ENCODE data around the gene GOLGA2.

Gene GOLGA2

DNA sequence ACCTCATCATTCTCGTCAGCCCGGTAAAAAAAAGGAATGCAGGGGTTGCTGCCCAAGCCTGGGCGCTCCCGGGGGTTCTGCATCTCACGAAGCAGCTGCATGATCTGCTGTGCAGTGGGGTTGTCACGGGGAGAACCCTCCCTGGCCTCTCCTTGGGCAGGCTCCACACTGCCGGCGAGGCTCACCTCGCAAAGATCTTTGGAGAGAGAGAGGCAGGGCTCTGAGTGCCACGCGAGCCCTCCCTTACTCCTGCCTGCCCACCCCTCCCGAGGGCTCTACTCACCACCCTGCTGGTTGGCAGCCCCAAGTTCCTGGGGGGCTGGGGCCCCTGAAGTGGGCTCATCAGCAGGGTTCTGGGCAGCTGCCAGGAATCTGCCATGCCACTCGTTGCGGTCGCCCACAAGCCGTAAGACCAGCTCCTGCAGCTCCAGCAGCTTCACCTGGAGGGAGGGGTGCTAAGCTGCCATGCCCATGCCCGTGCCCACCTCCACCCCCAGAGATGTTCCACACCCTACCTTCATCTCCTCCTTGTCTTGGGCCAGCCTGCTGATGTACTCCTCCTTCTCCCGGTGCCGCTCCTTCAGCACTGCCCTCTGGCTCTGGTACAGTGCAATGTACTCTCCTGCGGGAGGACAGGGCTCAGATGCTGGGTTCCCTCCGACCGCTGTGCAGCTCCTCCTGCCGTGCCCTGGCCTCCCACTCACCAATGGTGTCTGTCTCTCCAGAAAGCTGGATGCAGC, 18.6 kb downstream of the GOLGA2 start:
- no peak for DNase-seq (ENCODE audit: low spot score)

DNA sequence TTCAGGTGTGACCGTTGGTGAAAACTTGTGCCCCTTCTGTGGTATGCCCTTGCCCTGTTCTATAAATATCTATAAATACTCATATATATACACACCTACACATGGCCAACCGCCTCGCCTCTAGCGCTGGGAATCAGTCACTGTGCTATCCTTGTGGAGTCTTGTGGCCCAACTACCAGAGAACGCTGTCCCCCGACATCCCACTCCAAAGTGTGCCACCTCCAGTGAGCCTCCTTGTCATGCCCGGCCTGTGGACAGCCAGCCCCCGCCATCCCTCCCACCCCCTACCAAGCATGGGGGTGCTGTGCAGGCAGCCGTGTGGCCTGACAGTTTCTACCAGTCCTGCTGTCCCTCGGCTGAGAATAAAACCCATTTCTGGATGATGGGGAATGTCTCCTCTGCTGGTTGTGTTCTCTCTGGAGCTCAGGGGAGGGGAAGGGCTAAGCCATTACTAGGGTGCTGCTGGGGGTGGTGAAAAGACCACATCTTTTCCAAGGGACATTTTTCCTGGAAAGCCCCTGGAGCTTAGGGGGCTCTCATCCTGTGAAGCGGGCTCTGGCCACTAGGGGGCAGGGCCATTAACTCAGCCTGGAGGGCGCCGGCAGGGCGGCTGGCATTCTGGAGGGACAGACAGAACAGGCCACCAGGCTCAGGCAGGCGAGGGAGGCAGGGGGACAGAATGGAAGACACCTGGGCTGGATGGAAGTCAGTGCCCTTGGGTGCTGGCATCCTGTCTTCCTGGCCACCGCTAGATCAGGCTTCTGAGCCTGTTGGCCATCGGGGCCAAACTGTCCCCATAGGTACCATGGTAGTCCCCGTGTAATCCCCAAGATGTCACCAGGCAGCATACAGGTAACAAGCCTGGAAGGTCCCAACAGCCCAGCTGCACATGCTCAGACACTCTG, 20.7 kb downstream of the GOLGA2 start:
- peak; percentile 35 for DNase-seq (ENCODE audit: low spot score)

DNA sequence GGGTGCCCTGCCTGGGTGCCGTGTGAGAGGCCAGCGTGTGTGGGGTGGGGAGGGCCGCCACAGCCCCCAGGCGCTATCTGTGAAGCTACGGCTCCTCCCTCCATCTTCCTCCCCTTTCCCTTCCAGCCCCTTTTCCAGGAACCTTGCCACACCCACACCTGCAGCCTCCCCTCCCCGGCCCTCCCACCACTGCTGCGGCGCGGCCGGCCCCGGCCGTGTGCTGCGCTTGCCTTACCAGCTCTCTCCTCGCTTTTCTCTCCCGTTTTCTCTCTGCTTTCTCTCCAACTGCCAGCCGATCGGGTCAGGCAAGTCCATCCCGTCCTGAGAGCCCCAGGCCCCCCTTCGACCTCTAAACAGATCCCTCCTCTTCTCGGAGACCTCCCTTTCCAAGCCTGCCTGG, 21.4 kb downstream of the GOLGA2 start:
- DNase-seq (ENCODE audit: low spot score), result no peak

DNA sequence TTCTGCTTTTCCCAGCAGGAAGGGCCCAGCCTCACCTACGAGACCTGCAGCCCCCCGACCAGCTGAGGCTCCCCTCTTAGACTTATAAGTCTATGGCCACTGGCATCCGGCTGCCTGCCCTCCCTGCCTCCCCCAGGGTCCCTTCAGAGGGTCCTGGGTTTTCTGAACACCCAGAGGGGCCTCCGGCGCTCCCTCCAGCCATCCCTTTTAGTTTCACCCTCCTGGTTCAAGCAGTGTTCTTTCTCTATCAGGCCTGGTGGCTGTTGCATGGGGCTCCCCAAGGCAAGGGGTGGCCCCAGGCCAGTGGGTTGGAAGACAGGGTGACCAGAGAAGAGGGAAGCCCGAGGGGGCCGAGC, 21.8 kb downstream of the GOLGA2 start:
- no peak for DNase-seq (ENCODE audit: low spot score)

DNA sequence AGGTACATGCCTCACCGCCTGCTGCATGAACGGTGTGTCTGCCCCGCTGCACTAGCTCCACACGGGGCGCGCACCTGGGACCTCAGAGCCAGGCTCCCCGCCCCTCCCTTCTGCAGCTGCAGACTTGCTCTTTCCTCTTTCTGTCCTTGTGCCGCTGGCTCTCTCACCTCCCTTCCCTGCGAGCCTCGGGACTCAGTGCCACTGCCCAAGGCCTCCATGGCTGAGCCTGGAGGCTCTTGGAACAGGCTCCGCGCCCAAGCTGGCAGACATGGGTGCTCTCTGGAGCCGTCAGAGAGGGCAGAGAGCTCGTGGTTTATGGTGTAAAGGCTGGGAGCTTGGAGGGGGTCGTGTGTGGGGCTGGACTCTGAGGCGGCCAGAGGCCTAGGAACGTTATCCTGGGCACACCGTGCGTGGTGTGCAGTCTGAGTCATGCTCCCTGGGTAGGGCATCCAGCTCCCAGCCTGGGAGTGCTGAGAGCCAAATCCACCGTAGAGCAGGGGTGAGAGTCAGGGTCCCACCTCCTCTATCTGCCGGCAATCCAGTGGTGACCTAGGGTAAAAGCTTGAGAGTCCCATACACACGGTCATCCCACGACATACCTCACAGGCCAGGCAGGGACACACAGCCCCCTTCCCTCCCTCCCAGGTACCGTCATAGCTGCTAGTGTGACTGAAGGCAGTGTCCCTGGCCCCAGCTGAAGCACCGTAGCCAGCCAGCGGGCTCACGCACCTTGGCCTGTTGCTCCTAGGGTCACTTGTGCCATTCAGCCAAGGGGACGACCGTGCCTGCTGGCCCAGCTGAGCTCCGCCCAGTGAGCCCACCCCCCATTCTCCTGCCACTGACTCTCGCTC, 22.4 kb downstream of the GOLGA2 start:
- no peak for DNase-seq (ENCODE audit: low spot score)

DNA sequence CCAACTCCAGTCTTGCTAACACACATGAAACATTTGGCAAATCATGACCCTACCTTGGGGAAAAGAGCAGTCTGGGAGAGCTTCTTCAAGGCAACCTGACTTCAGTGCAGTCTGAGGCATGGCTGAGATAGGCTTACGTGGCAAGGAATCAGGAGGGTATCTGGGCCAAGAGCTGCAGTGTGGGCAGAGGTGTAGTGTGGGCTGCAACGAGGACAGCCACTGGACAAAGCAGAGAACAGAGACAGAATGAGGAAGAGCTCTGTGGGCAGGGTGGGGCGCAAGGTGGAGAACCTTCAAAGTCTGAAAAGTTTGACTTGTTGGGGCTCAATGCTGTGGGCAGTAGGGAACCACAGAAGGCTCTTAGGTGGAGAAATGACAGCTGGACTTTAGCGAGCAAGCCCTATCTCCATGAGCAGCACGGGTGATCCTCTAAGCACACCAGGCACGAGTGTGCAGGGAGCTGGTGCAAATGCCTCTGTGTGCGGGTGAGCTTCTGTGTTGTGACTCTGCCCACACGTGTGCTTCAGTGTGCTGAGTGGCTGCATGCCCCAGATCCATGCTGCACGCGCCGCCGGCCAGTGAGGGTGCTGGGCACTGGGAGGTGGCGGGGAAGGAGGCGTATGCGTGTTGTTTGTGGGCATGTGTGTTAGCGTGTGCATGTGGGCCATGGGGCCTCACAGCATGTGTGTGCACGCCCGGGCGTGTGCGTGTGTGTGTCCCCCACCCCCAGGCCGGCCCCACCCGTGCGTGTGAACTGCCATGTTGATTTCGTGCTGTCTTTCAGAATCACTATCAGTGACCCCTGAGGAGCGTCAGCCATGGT, 23.3 kb downstream of the GOLGA2 start:
- DNase-seq (ENCODE audit: low spot score), result no peak

DNA sequence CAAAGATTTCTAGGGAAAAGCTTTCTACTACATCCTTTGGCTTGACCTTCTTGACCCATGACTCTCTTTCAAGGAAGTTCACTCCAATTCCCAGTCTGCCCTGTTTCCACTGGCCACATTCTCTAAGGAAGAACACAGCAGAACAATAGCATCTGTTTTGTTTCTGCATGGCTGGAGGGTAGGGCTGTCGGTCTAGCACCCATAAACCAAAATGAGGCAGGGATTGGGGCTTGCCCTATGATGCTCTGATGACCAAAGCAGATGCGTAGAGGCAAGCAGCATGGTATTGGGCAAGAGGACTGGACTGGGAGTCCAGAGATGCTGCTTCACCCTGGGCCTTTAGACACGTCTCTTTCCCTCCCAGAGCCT, 24.1 kb downstream of the GOLGA2 start:
- no peak for DNase-seq (ENCODE audit: low spot score)

DNA sequence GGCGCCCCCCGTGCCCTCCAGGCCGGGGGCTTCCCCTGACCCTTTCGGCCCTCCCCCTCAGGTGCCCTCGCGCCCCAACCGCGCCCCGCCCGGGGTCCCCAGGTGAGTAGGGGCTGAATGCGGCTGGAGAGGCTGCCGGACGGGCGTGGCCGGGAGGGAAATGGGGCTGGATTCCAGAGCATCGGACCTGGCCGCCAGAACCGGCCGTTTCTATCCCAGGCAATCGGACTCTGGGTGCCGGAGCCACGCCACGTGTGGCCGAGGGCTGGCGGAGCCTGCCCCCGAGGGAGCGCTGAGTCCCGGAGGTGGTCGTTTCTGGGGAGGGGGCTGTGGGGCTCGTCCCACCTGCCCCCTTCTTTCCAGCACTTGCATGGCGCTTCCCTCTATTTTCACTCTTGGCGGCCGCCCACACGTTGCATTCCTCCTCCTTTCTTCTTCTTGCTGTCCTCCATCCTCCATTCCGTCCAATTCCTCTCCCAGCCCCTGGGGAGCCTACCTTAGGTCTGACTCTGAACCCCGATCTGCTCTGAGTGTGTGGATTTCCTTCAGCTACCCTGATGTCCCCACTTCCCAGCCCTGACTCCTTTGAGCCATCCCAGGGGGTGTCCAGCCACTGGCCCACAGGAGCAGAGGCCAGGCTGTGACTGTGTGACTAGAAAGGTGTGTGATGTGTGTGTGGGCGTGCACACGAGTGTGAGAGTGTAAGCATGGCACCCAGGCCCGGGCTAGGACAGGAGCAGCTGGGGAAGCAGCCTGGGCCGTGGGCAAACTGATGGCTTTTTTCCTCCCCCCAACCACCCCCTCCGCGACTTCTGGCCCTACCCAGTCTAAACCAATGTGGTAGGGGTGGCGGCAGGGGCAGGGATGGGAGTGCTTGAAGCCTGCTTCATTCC, 24.7 kb downstream of the GOLGA2 start:
- DNase-seq (ENCODE audit: low spot score), result no peak

DNA sequence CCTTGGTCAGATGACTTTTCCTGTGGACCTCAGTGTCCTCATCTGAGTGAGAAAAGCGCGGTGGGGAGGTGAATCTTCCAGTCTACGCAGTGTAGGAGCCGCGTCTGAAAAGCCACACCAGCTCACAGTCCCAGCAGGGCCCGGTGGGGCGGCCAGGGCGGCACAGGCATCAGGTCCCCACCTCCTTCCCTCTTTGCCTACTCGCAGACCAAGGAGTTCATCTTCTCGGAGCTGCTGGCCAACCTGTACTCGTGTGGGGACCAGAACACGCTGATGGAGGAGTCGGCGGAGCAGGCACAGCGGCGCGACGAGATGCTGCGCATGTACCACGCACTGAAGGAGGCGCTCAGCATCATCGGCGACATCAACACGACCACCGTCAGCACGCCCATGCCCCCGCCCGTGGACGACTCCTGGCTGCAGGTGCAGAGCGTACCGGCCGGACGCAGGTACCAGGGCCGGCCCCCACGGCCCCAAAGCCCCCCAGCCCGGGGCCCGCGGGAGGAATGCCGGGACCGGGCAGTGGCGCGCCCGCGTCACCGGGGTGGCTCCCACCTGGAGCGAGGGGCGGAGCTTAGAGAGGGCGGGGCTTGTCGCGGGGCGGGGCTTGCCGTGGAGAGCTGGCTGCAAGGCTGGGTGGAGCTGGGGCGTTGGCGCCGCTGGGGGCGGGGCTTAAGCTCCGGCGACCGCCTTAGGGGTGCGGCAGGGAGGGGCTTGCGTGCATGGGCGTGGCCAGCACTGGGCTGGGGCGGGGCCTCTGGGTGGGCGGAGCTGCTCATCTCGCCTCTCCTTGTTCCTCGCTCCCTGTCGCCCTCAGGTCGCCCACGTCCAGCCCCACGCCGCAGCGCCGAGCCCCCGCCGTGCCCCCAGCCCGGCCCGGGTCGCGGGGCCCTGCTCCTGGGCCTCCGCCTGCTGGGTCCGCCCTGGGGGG, 25.6 kb downstream of the GOLGA2 start:
- DNase-seq (ENCODE audit: low spot score), result peak; percentile 19

DNA sequence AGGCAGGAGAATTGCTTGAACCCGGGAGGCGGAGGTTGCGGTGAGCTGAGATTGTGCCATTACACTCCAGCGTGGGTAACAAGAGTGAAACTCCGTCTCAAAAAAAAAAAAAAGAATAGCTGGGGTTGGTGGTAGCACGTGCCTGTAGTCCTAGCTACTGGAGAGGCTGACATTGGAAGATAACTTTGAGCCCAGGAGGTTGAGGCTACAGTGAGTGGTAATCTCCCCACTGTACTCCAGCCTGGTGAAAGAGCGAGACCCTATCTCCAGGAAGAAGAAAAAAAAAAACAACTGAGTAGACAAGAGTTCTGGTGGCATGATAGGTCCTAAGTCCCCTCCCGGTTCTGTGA, 26.3 kb downstream of the GOLGA2 start:
- no peak for DNase-seq (ENCODE audit: low spot score)

DNA sequence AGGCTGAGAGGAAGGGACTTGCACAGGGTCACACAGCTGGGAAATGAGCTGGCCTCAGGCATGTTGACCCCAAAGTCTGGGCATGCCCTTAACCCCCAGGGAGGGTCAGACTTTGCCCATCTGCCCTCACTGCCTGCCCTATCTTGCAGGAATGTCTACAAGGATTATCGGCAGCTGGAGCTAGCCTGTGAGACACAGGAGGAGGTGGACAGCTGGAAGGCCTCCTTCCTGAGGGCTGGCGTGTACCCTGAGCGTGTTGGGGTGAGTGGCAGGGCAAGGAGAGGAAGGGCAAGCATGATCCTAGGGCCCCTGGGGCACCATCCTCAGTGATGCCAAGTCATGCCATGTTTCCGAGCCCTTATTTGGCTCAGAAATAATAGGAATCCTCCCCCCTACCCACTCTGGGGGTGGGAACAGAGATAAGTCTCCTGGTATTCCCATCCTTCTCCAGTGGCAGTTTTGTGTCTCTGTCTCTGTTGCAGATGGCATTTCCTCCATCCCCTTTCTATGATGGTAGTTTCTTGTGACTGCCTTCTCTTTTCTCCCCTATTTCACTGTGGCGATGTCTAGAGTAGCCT, 28.5 kb downstream of the GOLGA2 start:
- DNase-seq (ENCODE audit: low spot score), result no peak

DNA sequence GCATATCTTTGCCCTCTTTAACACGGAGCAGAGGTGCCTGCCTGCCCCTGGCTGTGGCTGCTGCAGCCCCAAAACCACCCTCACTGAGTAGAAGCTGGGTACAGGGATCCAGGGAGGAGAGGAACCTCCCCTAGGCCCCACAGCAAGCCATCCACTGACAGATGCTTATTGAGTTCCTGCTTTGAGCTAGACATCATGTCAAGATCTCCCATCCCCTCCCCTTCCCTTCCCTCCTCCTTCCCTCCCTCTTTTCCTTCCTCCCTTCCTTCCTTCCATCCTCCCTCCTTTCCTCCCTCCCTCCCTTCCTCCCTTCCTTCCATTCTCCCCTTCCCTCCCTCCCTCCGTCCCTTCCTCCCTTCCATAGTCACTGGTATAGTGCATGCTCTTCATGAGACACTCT, 29.3 kb downstream of the GOLGA2 start:
- DNase-seq (ENCODE audit: low spot score), result no peak

DNA sequence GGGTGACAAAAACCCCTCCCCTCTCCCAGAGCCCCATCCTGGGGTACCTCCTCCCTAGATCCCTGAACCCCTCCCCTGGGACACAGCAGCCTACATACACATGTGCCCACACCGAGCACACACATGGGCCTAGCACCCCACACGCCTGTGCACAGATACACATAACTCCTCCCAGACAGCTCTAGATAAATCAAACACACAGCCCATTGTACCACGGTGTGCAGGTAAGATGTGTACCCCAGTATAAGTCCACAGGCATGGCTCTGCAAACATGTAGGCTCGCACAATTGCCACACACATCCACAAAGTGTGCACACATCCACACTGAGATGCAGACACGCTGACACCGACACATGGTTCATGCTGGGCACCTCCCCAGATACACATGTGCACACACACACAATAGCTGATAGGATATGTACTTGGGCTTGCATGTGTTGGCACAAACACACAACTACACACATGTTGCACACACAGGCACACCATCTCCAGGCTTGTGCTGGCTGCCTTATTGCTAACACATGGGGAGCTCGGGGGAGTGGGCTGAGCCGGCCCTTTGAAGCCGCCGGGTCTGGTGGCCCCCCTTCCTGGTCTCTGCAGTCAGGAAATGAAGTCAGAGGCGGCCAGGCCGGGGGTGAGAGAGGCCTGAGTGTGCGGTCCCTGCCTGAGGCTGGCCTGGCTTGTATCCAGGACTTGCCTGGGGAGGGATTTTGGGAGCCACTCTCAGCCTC, 30.2 kb downstream of the GOLGA2 start:
- no peak for DNase-seq (ENCODE audit: low spot score)

DNA sequence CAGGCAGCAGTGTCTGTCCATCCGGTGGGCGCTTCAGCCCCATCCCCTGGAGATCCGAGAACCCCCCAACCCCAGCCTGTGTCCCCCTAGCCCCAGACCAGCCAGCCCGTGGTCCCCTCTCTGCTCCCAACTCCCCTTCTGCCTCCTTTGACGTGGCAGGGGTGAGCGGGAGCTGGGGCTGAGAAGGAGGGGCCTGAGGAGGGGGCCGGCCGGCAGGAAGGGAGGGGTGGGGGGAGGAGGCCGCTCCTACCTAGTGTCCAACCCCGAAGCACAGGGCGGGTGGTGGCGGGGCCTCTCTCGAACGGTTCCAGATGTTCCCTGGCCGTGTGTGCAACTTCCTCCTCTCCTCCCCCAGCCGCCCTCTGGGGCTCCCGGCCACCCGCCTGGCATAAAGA, 31.0 kb downstream of the GOLGA2 start:
- DNase-seq (ENCODE audit: low spot score), result no peak

DNA sequence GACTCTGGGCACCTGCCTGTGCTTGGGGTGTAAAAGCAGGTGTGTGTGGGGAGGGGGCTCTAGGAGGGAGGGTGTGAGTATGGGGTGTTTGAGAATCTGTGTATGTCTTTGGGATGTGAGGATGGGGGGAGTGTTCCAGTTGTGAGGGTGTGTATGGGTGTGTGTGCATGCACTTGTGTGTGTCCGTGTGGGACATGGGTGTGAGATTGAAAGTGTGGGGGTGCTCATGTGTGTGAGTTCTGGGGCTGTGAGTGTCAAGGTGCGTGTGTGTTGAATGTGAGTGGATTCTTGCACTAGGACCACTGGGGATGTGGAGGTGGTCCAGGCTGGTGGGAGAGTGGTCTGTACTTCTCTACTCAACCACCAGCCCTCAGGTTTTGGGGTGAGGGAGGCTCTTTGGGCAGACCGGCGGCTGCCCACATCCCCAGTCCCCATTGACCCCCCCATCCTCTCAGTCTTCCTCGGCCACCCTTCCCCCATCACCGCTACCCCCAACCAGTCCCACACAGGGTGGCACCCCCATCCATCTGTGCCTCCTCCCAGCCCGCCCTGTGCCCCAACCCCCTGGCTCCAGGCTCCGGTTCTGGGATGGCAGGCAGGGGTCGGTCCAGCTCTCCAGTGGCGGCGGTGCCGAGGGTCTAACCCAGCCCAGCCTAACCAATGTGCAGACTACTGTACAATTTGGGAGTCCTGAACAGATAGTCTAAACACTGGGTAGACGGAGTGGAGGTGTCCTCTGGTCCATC, 31.5 kb downstream of the GOLGA2 start:
- DNase-seq (ENCODE audit: low spot score), result no peak

DNA sequence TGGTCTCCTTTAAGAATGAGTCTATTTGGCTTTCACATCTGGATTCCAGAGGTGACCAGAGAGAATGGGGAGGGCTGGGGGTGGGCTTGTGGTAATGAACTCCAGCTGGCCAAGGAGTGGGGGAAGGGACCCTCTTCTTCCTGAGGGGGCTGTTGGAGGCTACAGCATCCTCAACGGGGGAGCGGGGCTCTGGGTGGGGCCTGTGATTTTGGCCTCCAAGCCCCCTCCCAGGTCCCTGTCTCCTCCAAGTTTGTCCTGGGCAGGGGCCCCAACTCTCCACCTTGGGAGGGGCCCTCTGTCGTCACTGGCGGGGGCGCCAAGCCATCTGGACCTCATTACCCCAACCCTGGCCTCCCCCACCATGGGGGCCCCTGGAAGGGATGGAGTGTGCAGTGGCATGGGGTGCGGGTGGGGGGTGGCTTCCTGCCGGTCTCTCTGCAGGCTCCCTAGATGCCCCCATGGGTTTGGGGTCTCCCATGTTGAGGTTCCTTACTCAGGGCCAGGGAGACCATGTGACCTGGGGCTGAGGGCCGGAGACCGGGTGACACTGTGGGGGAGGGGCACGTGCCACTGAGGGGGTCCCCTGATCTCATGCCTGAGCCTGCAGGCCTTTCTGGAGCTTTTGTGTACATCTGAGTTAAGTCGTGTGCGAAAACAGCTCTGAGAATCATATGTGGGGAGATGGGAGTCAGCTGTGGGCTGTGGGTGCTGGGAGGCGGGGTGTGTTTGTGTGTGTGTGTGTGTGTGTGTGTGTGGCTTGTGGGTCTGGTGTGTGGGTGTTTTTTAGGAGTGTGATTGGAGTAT, 32.4 kb downstream of the GOLGA2 start:
- no peak for DNase-seq (ENCODE audit: low spot score)

DNA sequence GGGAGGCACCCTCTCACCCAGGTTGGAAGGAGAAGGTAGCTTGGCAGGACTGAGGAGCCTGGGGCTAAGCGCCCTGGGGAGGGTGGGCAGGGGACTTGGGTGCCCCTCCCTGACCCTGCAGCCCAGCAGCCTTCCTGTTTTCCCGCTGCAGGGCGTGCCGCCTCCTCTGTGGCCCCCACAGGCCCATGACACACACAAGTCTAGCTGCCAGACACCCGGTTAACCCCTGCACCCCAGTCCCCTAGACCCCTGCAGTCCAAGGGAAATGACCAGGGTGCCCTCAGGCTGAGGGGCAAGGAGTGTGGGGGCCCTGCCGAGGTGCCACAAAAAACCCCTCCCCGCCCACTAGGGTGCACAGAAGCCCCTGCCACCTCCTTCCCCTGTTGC, 33.0 kb downstream of the GOLGA2 start:
- no peak for DNase-seq (ENCODE audit: low spot score)
